RWPE2 (cell line): ENCODE measurements around the gene CHIT1.

ENCODE experiments used
- ATAC-seq: fragments of 200-7000 bp; cut with Tn5 transposase; 3 replicates; pipeline ENCODE4 v1.9.1; 2021; ENCODE audit warnings: low read depth
- DNase-seq: peaks from one replicate; pipeline ENCODE4 v3.0.0-alpha.2; 2020; ENCODE audit warnings: low spot score
- H3K27ac ChIP-seq: fragments of 450-650 bp; 2 replicates; pipeline ENCODE4 v1.5.1; 2017; ENCODE audit warnings: mild to moderate bottlenecking; ENCODE audit not compliant: poor library complexity, severe bottlenecking
- H3K27me3 ChIP-seq: fragments of 250-450 bp; sonication (Bioruptor Pico); 2 replicates; pipeline ENCODE4 v1.5.1; 2021; ENCODE audit warnings: mild to moderate bottlenecking, moderate library complexity; ENCODE audit not compliant: insufficient read depth, poor library complexity, severe bottlenecking
- H3K36me3 ChIP-seq: fragments of 250-450 bp; sonication (Bioruptor Pico); 2 replicates; pipeline ENCODE4 v1.5.1; 2020; ENCODE audit warnings: low read depth, mild to moderate bottlenecking, moderate library complexity
- H3K4me1 ChIP-seq: fragments of 250-450 bp; sonication (Bioruptor Pico); 2 replicates; pipeline ENCODE4 v1.5.1; 2021; ENCODE audit warnings: mild to moderate bottlenecking, moderate library complexity; ENCODE audit not compliant: insufficient read depth, poor library complexity, severe bottlenecking
- H3K4me3 ChIP-seq: fragments of 250-450 bp; sonication (Bioruptor Pico); 2 replicates; pipeline ENCODE4 v1.5.1; 2021; ENCODE audit warnings: mild to moderate bottlenecking, moderate library complexity; ENCODE audit not compliant: severe bottlenecking
- H3K9me3 ChIP-seq: fragments of 250-450 bp; sonication (Bioruptor Pico); 2 replicates; pipeline ENCODE4 v1.5.1; 2021; ENCODE audit warnings: mild to moderate bottlenecking, moderate library complexity; ENCODE audit not compliant: severe bottlenecking
- TF ChIP-seq, protein P1 (sequence below): fragments of 450-650 bp; IDR thresholded peaks from one replicate; pipeline ENCODE4 v1.5.1; 2017; ENCODE audit warnings: mild to moderate bottlenecking, moderate library complexity; ENCODE audit not compliant: poor library complexity, severe bottlenecking

The CHIT1 gene

DNA sequence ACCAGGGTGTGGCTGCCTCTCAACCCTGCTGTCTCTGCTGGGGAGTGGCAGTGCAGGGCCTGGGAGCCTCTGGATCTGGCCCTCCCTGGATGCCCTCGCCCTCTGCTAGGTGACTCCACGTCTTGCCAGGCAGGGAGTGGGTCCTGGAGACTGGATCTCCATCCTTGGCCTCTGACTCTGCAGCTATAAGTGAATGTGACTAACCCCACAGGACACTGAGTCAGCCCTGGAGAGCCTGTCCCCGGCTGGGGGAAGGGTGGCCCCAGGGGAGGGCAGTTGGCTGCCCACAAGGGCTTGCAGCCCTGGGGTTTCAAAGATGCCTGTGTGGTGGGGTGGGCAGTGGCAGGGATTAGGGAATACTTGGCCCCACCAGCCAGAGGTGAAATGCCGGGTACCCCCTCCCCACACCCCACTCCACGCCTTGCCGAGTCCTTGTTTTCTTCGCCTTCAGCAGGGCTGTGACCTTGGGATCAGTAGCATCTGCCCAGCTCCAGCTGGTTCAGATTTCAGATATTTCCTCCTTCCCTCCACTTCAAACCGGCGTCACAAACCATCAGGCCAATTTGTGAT lies 51.9 kb downstream of the CHIT1 start:
- H3K4me1 ChIP-seq: no peaks in the 10 kb centered on the region
- no peak overlapping the region for H3K27ac ChIP-seq
- H3K9me3 ChIP-seq: no peaks in the 10 kb centered on the region
- TF ChIP-seq, protein P1, sequence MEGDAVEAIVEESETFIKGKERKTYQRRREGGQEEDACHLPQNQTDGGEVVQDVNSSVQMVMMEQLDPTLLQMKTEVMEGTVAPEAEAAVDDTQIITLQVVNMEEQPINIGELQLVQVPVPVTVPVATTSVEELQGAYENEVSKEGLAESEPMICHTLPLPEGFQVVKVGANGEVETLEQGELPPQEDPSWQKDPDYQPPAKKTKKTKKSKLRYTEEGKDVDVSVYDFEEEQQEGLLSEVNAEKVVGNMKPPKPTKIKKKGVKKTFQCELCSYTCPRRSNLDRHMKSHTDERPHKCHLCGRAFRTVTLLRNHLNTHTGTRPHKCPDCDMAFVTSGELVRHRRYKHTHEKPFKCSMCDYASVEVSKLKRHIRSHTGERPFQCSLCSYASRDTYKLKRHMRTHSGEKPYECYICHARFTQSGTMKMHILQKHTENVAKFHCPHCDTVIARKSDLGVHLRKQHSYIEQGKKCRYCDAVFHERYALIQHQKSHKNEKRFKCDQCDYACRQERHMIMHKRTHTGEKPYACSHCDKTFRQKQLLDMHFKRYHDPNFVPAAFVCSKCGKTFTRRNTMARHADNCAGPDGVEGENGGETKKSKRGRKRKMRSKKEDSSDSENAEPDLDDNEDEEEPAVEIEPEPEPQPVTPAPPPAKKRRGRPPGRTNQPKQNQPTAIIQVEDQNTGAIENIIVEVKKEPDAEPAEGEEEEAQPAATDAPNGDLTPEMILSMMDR: no peak
- H3K27me3 ChIP-seq: no peaks in the 10 kb centered on the region
- DNase-seq (no peak), ATAC-seq (peak; percentile 54; the same call in 2 of the 3 replicates)
- H3K4me3 ChIP-seq: no peak overlapping the region
- no peaks in the 10 kb centered on the region for H3K36me3 ChIP-seq

DNA sequence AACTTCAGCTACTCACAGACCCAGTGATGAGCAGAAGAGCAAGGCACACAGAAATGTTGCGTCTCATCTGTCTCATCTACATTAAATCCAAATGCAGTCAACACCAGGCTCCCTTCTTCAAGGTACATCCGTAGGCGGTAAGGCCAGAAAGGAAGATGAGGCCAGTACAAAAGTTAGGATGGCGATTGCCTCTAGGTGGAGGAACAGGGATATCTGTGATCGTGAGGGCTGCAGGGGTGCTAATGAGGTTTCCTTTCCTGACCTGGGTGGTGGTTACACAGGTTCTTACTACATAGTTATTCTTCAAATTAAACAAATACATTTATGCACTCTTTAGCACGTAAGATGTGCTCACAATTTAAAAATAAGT lies 52.5 kb downstream of the CHIT1 start:
- H3K4me1 ChIP-seq: no peaks in the 10 kb centered on the region
- H3K27ac ChIP-seq: no peak overlapping the region
- DNase-seq: no peak
- TF ChIP-seq, protein P1: no peak
- ATAC-seq: no peak
- no peak overlapping the region for H3K4me3 ChIP-seq
- H3K27me3 ChIP-seq: no peaks in the 10 kb centered on the region
- H3K9me3 ChIP-seq: no peaks in the 10 kb centered on the region
- no peaks in the 10 kb centered on the region for H3K36me3 ChIP-seq

DNA sequence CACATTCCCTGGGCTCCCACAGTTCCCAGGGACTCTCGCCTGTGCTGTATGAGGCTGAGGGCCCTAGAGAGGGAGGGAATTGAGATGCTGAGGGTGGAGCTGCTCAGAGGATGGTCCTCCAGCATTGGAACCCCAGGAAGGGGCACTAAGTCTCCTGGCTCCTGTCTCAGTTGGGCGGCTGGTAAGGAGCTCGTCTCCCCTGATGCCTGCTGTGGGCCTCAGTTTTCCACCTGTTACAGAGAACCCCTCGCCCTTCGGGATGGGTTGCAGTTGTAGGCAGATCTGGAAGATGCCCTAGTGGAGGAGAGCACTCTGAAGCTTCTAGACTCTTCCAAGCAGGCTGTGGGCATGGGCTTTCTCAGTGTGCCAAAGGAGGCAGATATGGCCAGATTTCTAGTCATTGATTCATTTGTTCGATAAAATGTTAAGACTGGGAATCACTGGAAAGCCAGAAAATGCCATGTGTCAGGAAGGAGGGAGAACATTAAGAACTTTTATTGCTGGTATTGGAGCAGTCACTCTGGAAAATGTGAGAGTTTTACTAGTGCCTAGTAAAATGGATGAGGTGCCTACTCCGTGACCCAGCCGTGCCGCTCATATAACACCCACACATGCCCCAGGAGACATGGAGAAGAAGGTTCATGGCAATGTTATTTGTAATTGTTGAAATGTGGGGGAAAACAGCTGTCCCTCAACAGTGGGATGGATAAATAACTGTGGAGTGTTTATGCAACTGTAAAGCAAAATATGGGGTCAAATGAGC lies 53.0 kb downstream of the CHIT1 start:
- ATAC-seq: no peak
- Histone ChIP-seq H3K36me3 (no peaks in the 10 kb centered on the region), H3K4me1 (no peaks in the 10 kb centered on the region), H3K27ac (no peak overlapping the region), H3K9me3 (no peaks in the 10 kb centered on the region), H3K27me3 (no peaks in the 10 kb centered on the region), H3K4me3 (no peak overlapping the region)
- DNase-seq: no peak
- TF ChIP-seq, protein P1: no peak

DNA sequence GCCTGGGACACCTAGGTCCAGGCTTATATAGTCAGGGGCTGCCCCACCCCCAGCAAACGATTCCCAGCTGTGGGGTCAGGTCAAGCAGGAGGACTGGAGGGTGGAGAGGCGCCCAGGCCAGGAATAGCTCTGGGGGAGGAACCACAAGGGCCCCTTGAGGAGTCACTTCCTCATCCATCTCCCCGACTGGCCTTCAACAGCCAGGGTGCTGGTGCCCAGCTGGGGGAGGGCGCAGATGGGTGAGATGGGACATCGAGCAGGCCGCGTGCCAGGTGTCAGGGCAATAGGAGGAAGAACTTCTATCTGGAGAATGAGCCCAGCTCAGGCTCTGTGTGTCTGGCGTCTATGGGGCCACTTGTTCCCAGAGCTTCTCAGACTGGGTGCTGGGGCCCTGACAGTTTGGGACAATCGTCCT lies 53.6 kb downstream of the CHIT1 start:
- TF ChIP-seq, protein P1: no peak
- no peak overlapping the region for H3K4me3 ChIP-seq
- H3K27me3 ChIP-seq: no peaks in the 10 kb centered on the region
- no peaks in the 10 kb centered on the region for H3K4me1 ChIP-seq
- no peak for ATAC-seq
- H3K9me3 ChIP-seq: no peaks in the 10 kb centered on the region
- no peaks in the 10 kb centered on the region for H3K36me3 ChIP-seq
- no peak for DNase-seq
- H3K27ac ChIP-seq: no peak overlapping the region

DNA sequence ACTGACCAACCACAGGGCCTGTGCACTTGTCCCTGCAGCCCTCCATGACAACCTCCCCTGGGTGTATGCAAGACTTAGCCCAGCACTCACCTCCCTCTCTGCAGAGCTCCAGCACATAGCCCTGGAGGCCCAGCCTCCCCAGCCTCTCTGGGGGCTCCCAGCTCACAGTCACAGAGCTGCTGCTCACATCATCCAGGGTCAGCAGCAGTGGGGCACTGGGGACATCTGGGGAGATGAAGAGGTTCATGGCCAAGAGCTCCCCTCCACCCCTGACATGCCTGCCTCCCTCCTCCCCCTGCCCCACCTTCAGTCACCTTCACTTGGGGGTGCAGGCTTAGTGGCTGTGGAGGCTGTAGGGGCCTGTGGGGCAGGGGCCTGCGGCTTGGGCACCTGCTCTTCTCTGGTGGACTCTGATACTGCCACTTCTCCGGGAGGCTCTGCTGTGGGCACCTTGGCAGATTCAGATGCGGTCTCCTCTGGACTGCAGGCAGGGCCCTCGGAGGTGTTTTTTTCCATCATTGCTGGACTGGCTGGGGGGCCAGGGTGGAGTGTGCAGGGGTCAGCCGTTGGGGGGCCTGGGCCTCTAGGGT lies 54.1 kb downstream of the CHIT1 start, which contains the start of gene MYBPH:
Gene MYBPH, minus strand, starts transcription at position 590 of the 590 bp plus-strand sequence. Its CDS starts 71 bp downstream, at position 519.
- Histone ChIP-seq H3K4me1 (no peaks in the 10 kb centered on the region), H3K27ac (no peak within 1 kb of the TSS), H3K36me3 (no peaks in the 10 kb centered on the region), H3K4me3 (no peak within 1 kb of the TSS), H3K9me3 (no peaks in the 10 kb centered on the region), H3K27me3 (no peaks in the 10 kb centered on the region)
- no peak for DNase-seq
- TF ChIP-seq, protein P1: no peak
- no peak for ATAC-seq
